Neural crest cell (in vitro differentiated cells): ENCODE measurements around the gene LIN7B. TPM values are rescaled to one million over a fixed set of nuclear protein-coding genes. Genes with fewer than 3 reads are reported as not detected.

Experiments
- DNase-seq: peaks from one replicate; pipeline ENCODE4 v3.0.0; 2021; ENCODE audit warnings: low read depth, mixed read lengths, low spot score
- H3K27ac Mint-ChIP-seq: one replicate; pipeline ENCODE4 v1.8.0; 2021; ENCODE audit warnings: mild to moderate bottlenecking, mixed read lengths; ENCODE audit not compliant: unreplicated experiment
- H3K27me3 Mint-ChIP-seq: 2 replicates; pipeline ENCODE4 v1.8.0; 2021; ENCODE audit warnings: low read depth, mild to moderate bottlenecking, mixed read lengths
- H3K36me3 Mint-ChIP-seq: 2 replicates; pipeline ENCODE4 v1.8.0; 2021; ENCODE audit warnings: low read depth, mild to moderate bottlenecking, mixed read lengths
- H3K4me1 Mint-ChIP-seq: 2 replicates; pipeline ENCODE4 v1.8.0; 2021; ENCODE audit warnings: mixed read lengths
- H3K4me3 Mint-ChIP-seq: one replicate; pipeline ENCODE4 v1.8.0; 2021; ENCODE audit warnings: mild to moderate bottlenecking, mixed read lengths
- H3K9me3 Mint-ChIP-seq: 2 replicates; pipeline ENCODE4 v1.8.0; 2021; ENCODE audit warnings: mixed read lengths
- CTCF ChIP-seq: fragments of 200-600 bp; sonication (generic); conservative IDR thresholded peaks from 2 replicates; pipeline ENCODE4 v1.5.0; 2021; ENCODE audit warnings: antibody characterized with exemption, mild to moderate bottlenecking
- total RNA-seq: library from RNA; stranded (reverse); gene quantifications from 2 replicates; pipeline ENCODE4 v1.2.1, GENCODE V29; 2021

LIN7B gene
- total RNA-seq, 1 donor from 2014 or later: 5.4 TPM

- H3K4me3 Mint-ChIP-seq: no peak overlapping the region
- no peak overlapping the region for H3K27ac Mint-ChIP-seq
- H3K36me3 Mint-ChIP-seq: peaks cover 23% of the 10 kb centered on the region
- H3K9me3 Mint-ChIP-seq: no peaks in the 10 kb centered on the region
- H3K4me1 Mint-ChIP-seq: peaks cover 13% of the 10 kb centered on the region
- no peak for DNase-seq
- no peak for TF ChIP-seq CTCF
- no peaks in the 10 kb centered on the region for H3K27me3 Mint-ChIP-seq
These were observed 15.4 kb upstream of the LIN7B start for GRCh38 chr19:49098795-49099194.

GRCh38 chr19:49101160-49101559 lies 13.0 kb upstream of the LIN7B start:
- Mint-ChIP-seq H3K4me1 (peaks cover 13% of the 10 kb centered on the region), H3K4me3 (peak overlapping the region; percentile 54), H3K36me3 (peaks cover 23% of the 10 kb centered on the region), H3K27ac (no peak overlapping the region), H3K9me3 (no peaks in the 10 kb centered on the region), H3K27me3 (no peaks in the 10 kb centered on the region)
- no peak for TF ChIP-seq CTCF
- DNase-seq: no peak

DNA sequence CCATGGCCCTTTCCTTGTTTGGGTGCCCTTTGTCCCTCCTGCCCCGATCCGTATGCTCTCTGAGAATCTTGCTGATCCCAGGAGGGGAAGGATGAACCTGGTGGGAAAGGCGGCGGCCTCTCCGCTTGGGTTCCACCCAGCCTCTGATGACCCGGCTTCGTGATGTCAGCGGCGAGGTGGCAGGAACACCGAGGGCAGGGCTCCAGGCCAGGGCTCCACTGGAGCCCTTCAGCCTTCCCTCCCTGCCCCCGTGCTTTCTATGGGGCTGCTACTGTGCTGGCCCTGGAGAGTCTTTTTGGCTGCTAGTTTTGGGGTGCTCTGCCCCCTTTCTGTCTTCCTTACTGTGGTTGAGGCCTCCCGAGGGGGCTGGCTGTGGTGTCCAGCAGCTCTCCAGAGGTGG lies 11.9 kb upstream of the LIN7B start:
- Mint-ChIP-seq H3K4me1 (peaks cover 17% of the 10 kb centered on the region), H3K27ac (peak overlapping the region; percentile 62), H3K36me3 (peaks cover 30% of the 10 kb centered on the region), H3K27me3 (peaks cover 3% of the 10 kb centered on the region), H3K4me3 (no peak overlapping the region), H3K9me3 (no peaks in the 10 kb centered on the region)
- TF ChIP-seq CTCF: no peak
- DNase-seq: no peak

DNA sequence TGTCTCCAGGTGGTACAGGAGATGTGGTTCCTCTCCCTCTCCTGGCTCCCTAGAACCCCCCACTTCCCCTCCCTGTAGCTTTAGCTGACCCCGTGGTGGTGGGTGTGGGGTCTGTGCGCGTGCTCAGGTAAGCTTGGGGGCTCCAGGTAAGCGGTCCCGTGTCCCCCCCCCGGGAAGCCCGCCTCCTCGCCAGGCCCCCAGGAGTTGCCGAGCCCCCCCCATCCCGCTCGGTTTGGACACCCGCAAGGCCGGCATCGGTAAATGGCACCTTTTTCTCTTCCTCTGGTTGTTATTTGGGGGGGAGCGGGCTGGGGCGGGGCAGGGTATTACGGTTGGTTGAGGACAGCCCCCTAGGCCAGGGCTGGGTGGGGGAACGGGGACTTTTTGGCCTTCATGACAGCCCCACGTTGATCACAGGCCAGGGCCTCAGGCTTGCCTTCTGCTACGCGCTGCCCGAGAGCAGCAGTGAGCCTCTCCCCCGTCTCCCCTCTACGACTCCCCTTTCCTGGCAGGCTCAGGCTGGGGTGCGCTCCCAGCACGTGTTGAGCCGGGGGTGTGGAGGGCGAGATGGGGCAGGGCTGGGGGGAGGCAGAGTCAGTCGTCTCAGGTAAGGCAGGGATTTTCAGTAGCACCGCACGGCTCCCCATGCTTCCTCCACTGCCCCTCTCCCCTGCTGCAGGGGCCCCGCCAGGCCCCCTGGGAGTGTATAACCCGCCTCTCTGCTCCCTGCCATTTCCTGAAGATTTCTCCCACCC lies 10.7 kb upstream of the LIN7B start:
- Mint-ChIP-seq H3K36me3 (peaks cover 24% of the 10 kb centered on the region), H3K27me3 (peaks cover 3% of the 10 kb centered on the region), H3K4me3 (no peak overlapping the region), H3K4me1 (peaks cover 10% of the 10 kb centered on the region), H3K27ac (no peak overlapping the region), H3K9me3 (no peaks in the 10 kb centered on the region)
- DNase-seq: no peak
- TF ChIP-seq CTCF: no peak

DNA sequence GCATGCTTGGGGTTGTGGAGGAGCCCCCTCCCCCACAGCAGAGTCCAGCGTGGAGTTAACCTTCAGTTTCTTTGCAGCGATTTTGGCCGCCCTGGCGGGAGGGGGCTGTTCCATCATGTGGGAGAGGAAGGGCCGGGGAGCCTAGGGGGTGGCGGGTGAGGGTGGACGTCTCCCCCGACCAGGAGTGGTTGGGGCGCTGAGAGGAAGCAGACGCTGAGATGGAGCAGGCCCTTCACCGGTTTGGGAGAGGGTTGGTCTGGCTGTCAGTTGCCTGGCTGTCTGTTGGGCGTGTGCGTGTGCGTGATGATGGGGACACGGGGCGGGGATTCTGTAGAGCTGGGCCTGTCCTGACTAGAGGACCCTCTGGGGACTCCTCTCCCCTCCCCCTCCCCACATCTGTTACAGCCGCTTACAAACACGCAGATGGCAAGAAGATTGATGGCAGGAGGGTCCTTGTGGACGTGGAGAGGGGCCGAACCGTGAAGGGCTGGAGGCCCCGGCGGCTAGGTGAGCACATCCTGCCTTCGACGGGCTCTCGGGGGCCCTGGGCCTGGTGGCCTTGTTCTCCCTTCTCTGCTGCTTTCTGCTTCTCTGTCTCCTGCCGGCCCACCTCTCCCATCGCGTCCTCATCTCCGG lies 9.8 kb upstream of the LIN7B start:
- H3K4me1 Mint-ChIP-seq: peaks cover 10% of the 10 kb centered on the region
- no peaks in the 10 kb centered on the region for H3K9me3 Mint-ChIP-seq
- TF ChIP-seq CTCF: no peak
- peaks cover 3% of the 10 kb centered on the region for H3K27me3 Mint-ChIP-seq
- DNase-seq: no peak
- peak overlapping the region; percentile 88 for H3K27ac Mint-ChIP-seq
- peaks cover 28% of the 10 kb centered on the region for H3K36me3 Mint-ChIP-seq
- peak overlapping the region; percentile 48 for H3K4me3 Mint-ChIP-seq
